NCI-H1048 (cell line): Measurements from ENCODE around the gene MAGEF1.

Experiments used
- DNase-seq: peaks from one replicate; lab custom pipeline; 2025; lab: John Stamatoyannopoulos, UW

The MAGEF1 gene

DNA sequence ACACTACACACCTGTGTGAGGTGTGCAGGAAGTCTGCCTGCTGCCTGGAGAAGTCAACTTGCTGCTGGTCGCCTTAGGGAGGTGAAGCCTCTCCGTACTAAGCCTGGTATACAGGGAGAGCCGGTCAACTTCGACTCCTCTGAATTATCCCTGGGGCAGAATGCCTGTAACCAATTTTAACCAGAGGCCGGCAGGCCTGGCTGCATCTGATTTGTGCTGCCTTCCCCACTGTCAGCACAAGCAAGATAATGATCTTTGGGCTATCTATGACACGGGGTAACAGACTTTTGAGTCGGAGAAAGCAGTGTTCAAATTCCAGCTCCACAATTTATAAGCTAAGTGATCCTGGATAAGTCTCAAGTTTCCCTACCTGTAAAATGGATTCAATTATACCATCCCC is 42.3 kb downstream of the MAGEF1 start:
- DNase-seq: no peak

DNA sequence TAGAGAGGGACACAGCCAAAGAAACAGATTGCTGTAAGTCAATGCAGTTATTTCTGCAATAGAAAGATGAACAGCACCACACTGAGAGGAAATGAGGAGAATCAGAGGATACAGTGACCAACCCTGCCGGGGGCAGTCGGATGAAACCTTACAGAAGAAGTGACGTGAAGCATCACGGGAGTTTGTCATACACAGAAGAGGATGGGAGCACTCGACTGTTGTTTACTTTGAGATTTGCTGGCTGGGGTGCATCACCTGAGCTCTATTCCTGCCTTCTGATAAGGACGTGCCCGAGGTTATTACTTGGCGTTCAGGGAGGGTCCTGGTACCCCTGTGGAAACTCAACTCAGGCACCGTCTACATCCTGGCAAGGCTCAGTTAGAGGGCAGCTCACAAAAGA is 45.4 kb downstream of the MAGEF1 start:
- no peak for DNase-seq

DNA sequence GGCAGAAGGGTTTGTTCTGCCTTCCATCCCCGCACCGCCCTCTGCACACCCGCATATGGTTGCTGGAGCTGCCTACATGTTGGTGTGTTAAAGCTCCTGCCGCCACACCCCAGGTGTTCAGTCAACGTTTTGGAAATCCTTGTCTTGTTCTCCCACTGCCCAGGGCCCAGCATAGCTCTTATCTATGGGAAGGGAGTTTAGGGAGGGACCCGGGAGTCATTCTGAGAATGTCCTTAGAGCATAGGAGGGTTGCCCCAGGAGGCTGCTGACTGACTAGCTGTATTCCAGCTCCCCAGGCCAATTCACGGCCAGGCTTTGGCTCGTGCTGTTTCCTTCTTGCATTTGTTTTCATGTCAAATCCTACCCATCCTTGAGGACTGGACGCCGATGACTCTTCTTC is 46.8 kb downstream of the MAGEF1 start:
- DNase-seq: no peak

DNA sequence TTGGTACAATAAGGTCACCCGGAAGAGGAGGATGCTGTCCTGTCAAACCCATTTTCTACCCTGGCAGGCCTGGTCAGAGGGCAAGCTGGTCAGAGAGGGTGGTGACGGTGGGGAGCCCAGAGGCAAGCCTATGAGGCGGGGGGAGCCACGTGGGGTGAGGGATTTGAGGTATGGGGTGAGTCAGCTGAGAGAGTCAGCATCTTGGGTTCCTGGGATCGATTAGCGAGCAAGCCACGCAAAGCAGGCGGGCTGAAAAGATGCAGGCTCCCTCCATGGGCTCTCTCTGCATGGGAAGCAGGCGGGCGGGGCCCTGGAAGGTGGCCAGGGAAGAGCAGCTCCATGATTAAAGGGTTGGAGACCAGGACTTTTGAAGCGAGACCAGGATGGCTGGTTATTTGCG is 48.1 kb downstream of the MAGEF1 start:
- DNase-seq: no peak

DNA sequence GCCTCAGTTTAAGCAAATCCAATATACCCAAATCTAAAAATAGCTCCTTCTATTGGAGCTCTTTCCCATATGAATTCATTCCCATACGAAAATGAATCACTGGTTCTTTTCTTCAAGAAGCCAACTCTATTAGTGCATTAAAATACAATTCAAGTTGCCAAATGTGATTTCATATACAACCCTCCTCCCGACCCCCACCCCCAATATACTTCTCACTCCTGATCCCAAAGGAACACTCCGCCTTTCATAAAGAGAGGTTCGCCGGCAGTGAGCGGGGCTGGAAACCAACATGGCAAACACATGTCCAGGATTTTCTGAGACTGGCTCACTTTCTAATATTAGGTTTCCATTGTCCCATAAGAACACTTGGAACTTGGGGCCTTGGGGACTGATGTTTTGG is 48.5 kb downstream of the MAGEF1 start:
- no peak for DNase-seq

DNA sequence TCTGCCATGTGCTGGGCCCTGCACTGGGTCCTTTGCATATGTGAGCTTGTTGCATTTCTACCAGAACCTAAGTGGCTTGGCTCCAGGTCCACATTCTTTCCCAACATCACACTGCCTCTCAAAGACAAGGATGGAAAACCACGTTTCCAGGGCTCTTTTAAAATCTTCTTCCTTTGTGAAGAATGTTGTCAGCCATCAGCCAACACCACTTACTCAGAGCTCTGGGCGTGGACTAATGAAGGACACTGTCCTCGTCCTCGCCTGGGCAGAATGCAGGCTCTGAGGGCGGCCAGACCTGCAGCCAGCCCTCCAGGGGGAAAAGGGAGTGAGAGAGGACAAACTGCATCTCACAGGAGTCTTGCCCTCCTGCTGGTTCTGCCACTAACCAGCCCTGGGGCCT is 49.7 kb downstream of the MAGEF1 start:
- no peak for DNase-seq

DNA sequence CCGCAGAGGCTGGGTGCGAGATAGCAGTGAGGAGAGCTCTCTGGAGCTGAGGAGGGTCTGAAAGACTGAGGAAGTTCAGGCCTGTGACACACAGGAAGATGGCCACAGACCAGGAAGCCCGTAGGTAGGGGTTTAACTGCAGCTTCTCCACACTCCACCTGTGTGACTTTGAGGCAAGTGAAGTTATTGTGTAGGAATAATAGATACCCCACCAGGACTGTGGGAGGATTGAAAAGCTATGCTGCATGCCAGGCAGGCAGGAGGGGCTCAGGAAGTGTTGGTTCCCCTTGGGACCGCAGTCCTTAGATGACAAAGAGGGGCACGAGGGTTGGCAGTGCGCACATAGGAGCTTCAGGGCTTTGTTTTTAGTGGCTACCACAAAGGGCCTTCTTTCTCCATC is 50.9 kb downstream of the MAGEF1 start:
- no peak for DNase-seq
